Activated T-cell treated with anti-CD3 and anti-CD28 coated beads, Interleukin-2, amount 50 U/mL, for 48 hours (primary cell): Measurements from ENCODE around the gene CDRT4.

ENCODE experiments used
- DNase-seq, 2 experiments: peaks; one replicate each; pipeline ENCODE4 v3.0.0-alpha.2; 2020

CDRT4 gene

DNA sequence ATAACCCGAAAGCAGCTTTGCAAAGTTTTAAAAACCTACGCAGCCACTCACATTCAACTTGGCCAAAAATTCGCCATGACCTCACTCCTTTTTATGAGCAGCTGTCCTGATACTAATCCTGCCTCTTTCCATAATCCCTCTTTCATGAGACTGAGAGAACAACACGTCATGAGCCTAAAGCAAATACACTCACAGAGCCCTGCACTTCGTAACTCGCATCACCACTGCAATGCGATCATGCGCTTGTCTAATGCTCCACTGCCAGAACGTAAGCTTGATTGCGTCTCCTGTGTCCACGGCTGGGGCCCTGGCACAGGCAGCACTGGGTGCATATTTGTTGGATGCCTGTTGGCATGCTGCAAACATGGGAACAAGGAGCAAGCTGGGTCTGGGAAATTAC, 36.2 kb downstream of the CDRT4 start:
- no peak for DNase-seq

DNA sequence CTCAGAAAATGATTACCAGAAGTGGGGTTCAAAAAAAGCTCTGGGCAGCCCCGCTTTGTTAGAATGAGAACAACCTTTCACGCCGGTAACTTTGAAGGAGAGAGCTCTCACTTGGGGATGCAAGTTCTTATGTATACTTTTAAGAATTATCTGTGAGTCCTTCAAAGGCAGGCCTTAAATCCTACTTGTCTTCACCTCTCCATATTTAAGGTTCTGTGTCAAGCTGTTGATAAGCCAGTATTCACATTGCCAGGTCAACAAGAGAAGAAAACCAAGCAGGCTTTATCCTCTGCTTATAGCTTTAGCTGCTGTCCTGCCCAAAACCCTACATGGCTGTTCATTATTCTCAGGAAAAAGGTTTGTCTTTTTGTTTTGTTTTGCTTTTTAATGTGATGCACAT, 42.9 kb downstream of the CDRT4 start:
- DNase-seq = no peak

- no peak for DNase-seq
These were observed 44.9 kb downstream of the CDRT4 start for GRCh38 chr17:15422392-15422965.

DNA sequence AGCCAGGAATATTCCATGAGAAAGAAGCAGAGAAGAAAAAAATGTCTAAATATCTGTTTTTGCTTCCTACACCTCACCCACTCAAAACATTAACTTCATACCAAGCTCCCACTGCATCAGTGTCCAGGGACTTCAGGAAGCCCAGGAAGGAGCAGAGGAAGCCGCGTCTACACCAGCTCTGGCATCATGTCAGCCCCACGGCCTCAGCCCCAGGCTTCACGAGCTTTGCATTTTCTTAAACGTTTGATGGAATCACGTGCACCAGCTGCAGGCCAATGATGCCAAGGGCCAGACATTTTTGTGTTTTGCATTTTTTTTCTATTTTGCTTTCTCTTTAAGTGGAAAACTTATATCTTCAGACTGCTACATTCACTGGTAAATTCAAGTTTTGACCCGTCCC, 48.6 kb downstream of the CDRT4 start:
- DNase-seq = no peak

DNA sequence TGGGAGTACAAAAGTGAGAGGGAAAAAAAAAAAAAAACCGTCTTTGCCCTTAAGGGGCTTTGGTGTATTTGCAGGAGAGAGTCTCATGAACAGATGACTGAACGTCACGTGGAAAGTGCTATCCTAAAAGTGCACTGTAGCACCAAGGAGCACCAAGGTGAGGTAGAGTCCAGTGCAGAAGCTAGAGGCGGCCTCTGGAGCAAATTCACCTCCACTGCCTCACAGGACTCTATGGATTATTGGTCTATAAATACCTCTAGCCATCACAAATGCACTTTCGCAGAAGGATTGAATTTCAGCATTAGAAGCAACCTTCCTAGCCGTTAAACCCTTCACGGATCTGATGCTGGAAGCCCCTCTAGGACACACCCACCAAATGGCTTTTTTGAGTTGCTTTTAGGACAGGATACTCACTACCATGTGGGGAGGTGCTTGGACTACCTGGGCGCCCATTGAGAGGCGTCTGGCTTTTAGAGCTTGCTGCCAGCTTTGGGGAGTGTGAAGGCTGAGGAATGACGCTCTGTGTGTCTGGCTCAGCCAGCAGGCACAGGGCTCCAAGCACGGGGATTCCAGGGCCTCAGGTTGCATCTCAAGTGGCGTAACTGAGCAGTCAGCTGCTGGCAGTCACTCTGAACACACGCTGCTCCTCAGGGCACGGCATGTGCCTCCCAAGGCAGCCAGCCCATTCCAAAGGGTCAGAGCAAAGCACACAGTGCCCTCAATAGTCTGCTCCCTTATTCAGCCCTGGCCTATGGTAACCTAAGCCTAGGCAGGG, 52.7 kb downstream of the CDRT4 start:
- DNase-seq = no peak

DNA sequence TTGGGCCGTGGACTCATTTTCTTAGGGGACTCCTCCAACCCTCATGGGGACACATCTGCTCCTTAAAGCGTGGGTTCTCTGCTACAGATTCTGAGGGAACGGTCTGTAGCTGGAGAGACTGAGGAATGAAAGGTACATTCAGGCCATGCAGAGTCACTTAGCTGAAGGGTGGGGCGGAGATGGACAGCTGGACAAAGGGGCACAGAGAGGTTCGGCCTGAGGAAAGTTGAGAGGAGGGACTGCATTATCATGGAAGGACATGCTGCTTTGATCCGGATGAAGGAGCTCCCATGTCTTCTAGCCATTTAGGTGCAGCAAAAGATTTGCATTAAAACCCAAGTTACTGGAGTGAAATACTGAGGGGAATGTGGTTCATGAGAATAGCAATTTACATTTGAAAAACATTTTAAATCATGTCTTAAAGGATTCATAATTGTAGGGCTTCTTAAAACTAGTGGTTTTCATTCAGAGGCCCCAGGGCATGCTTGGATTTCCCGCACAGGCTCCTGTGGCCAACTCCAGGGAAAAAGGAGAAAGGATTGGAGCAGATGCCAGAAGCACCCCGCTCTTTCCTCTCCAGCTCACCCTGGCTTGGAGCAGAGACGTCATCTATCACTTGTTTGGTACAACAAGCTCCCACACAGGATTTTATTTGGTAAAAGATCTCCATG, 54.2 kb downstream of the CDRT4 start:
- no peak for DNase-seq

- DNase-seq = no peak
These were observed 54.8 kb downstream of the CDRT4 start for GRCh38 chr17:15412606-15413005.

DNA sequence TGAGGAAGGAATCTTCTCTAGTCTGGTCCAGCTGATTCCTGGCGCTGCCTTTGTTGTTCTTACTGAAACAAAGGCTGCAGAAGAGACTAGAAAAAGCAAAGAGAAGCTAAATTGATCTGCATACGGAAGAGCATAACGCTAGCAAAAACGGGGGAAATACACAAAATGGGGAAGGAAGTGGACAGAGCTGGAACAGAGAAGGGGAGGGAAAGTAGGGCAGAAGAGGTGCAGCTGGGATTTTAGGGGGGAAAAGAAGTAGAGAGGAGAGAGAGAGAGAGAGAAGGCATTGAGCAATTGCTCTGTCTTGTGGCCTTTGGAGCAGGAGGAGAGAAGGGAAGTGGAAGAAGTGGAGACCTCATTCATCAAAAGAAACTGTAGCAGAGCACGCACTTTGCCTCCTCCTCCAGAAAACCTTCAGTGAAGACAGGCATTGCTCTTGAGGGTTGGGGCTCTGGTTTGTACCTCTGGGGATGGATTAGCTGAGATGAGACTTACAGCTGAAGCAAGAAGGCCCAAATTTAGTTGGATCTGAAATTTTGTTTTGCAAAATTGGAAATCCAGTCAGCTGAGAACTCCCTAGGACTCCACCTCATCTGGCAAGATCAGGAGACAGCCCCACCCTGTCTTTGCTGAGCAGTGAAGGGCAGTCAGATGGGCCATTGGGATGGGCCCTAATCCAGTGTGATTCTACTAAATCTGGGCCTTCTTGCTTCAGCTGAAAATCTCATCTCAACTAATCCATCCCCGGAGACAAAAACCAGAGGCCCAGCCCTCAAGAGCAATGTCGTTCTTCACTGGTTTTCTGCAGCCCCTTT, 55.8 kb downstream of the CDRT4 start:
- DNase-seq = no peak

- no peak for DNase-seq
These were observed 57.6 kb downstream of the CDRT4 start for GRCh38 chr17:15409721-15410250.

DNA sequence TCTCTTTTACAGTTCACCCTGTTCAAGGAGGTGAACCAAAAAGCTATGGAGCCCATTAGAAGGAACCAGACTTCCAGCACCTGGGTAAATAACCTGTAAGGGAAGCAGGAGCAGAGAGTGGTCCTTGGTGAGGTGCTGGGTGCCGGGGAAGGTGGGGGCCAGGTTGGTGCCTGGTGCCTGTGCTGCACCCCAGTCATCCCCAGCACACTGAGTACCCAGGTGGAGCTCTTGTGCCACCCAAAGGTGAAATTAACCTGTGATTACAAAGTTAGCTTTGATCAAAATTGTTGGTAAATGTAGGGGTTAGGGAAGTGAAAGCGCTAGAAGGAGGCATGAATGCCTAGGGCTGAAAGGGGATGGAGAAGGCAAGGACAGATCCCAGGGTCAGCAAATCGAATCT, 58.6 kb downstream of the CDRT4 start:
- no peak for DNase-seq

- DNase-seq = no peak
These were observed 61.3 kb downstream of the CDRT4 start for GRCh38 chr17:15406081-15406480.

DNA sequence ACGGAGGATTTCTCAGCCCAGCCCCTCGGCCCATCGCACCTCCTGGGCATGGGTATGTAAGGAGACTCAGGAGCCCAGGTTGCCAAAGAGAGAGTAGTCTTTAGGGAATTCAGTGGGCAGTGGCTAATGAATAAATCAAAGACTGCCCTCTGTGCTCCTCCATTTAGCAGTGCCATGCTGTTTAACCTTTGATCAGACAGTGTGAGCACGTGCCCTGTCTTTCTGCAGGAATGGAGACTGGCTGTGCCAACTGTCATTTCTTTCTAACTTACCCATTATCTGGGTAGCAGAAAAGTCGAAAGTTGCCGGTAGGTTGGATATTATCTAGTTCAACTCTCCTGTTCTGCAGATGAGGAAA, 62.4 kb downstream of the CDRT4 start:
- DNase-seq = no peak

GRCh38 chr17:15404106-15405057, 63.0 kb downstream of the CDRT4 start:
- no peak for DNase-seq

GRCh38 chr17:15403276-15403939, 64.0 kb downstream of the CDRT4 start:
- no peak for DNase-seq

- no peak for DNase-seq
These were observed 68.0 kb downstream of the CDRT4 start for GRCh38 chr17:15399443-15399842.

DNA sequence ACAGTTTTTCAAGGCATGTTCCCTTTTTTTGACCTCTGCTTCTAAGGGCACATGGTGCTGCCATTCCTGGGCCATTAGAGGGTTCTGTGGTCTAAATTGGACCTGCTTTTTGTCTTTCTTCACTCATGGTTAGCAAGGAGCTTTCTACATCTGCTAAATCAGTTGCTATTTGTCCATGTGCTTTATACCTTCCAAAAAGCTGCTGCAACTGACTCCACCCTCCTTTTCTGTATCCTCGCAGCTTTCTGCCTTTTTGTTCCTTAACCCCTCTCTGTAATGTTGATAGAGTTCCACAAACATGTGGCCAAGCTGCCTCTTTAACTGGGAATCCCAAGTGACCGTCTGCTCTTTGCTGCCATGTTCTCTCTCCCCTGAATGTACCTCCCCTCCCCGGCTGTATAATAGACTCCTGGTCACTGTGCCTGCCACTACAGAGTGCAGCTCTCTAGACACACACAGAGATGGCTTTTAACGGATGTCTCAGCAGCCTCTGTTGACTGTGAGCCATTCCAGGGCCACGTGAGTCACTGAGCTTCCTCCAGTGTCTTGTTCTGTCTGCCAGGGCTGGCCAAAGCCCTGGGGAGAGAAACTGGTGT, 68.6 kb downstream of the CDRT4 start:
- DNase-seq = no peak

- DNase-seq = no peak
These were observed 69.1 kb downstream of the CDRT4 start for GRCh38 chr17:15398291-15398690.

GRCh38 chr17:15397620-15398019, 69.8 kb downstream of the CDRT4 start:
- no peak for DNase-seq

GRCh38 chr17:15395091-15395490, 72.3 kb downstream of the CDRT4 start:
- DNase-seq = no peak

- DNase-seq = no peak
These were observed 74.0 kb downstream of the CDRT4 start for GRCh38 chr17:15393414-15393813.

DNA sequence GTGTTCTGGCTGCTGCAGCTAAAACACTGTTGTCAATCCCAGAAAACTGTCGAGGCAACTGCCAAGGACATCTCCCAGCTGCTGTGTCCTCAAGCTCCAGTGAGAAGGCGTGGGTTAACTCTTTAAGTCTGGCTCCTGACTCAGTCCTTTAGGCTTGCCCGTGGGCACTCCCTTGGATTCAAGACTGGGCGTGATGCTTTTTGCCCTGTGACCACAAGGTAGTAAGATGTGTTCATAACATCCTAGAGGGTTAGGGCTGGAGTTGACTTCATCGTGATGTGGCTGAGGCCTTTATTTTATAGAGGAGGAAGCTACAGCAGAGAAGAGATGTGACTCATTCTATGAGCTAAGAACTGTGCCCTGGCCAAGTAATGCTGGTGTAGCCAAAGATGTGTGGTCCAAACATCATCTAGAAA, 75.1 kb downstream of the CDRT4 start:
- no peak for DNase-seq
